ENCODE data around the gene COL5A2.

GRCh38 chr2:189015359-189015758 lies 164.2 kb downstream of the COL5A2 start:
- TF ChIP-seq POLR2A (IDR thresholded peaks at IDR 0.05) (no peak), CTCF (IDR thresholded peaks at IDR 0.05) (no peak)

Data from lower leg skin (tissue), 3 donors.